Urothelium cell line (cell line): ENCODE results near the gene PLEKHG4B.
"Not testable (repeated sequence)": the region's sequence is repeated elsewhere in the genome, so short reads cannot be mapped to it uniquely, and the experiment has no call there.

Experiments used
- DNase-seq: peaks from one replicate; pipeline ENCODE4 v3.0.0; 2011; ENCODE audit warnings: low spot score, mixed read lengths
- FAIRE-seq: peaks from 2 replicates; lab custom pipeline; 2011; peaks lifted over from hg19 to GRCh38; lab: Jason Lieb, UNC

Gene PLEKHG4B

GRCh38 chr5:91556-92263 is at the start of gene PLEKHG4B:
Gene PLEKHG4B, plus strand, starts transcription at chr5:92168. Its CDS starts 64 bp downstream, at chr5:92232.
- DNase-seq (peak; percentile 38), FAIRE-seq (no peak)

DNA sequence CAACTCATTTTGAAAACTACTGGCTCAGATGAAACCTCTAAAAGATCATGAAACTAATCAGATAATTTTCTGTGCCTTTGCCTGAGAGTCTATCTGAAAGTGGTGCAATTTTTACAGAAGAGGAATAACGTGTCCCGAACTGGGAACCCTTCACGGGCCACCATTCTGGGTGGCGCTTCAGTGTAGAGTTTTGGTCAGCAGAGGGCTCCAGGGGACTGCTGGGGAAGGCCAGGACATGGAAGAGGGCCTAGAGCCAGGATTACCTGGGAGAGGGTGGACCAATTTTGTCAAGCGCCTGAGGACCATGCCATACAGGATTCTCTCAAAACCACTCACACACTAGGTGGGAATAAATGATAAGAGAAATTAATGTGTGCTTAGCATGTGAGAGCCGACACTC is 49.7 kb upstream of the PLEKHG4B start:
- FAIRE-seq (no peak), DNase-seq (no peak)

GRCh38 chr5:48192-48591 is 43.8 kb upstream of the PLEKHG4B start:
- DNase-seq (no peak), FAIRE-seq (no peak)

- peak; percentile 62 for FAIRE-seq
- not testable (repeated sequence) for DNase-seq
These were observed 42.4 kb upstream of the PLEKHG4B start for GRCh38 chr5:49530-49929.

GRCh38 chr5:49953-50544 is 41.9 kb upstream of the PLEKHG4B start:
- FAIRE-seq (no peak), DNase-seq (no peak)

DNA sequence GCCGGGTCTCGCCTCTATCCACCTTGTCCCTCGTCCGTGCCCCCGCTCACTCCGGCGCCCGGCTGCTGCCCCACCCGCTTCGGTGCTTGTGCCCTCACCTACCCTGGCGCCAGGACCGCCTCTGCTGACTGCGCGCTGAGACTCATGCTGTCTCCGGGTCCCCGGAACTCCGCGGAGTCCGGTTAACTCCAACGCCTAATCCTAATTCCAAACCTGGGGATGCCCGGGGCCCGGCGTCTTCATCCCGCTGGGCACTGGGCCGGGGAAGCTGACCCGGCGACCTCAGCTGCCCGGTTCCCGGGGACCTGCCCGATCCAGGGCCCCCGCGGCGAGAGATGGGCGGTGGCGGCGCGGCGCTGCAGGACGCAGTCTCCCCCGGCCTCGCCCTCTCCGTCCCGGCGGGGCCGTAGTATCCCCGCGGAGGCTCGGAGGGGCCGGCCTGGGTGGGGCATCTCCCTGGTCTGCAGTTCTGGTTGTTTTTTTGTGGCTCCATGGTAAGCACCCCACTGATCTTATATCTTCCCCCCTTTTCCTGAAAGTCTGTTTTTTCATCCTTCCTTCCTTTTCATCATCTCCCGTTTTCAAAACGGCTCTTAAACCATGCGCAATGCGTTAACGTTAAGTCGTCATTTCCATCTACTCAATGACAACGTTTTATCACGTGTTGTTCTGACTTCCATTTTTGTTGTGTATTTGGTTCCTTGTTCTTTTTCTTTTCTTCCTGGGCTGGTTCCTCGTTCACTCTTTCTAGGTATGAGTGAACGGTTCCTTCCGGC is 41.1 kb upstream of the PLEKHG4B start:
- no peak for DNase-seq
- no peak for FAIRE-seq

GRCh38 chr5:51500-51823 is 40.5 kb upstream of the PLEKHG4B start:
- no peak for DNase-seq
- no peak for FAIRE-seq

DNA sequence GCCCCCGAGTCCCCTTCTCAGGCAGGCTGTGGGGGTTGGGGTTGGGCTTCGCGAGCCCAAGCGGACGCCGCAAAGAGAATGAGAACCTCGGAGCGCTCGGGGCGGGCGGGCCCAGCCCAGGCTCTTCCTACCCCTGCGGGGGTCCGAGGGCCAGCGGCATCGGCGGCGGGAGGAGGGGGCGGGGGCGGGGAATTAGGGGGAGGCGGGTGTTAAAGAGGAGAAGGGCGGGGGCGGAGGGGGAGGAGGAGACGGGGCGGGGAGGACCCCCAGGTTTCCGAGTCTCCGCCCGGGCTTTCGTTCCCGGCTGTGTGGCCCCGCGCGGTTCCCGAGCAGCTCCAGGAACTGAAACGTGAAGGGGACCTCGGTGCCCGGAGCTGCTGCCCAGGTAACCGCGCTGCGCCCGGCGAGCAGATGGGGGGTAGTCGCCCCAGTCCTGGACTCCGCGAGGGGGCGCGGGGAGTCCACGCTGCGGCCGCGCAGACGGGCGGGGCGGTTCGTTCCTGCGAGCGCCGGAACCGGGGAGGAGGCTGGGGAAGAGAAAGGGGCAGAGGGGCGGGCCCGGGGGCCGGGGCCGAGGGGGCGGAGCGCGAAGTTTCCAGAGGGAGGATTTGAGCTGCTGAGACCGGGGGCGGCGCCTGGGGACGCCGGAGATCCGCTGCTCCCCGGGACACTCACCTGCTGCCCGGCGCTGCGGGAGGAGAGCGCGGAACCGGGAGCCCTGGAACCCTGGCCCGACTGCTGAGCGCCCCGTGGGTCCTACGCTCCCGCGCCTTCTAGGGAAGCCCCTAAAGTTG is 38.4 kb upstream of the PLEKHG4B start:
- DNase-seq = peak; percentile 93
- FAIRE-seq = peak; percentile 27

DNA sequence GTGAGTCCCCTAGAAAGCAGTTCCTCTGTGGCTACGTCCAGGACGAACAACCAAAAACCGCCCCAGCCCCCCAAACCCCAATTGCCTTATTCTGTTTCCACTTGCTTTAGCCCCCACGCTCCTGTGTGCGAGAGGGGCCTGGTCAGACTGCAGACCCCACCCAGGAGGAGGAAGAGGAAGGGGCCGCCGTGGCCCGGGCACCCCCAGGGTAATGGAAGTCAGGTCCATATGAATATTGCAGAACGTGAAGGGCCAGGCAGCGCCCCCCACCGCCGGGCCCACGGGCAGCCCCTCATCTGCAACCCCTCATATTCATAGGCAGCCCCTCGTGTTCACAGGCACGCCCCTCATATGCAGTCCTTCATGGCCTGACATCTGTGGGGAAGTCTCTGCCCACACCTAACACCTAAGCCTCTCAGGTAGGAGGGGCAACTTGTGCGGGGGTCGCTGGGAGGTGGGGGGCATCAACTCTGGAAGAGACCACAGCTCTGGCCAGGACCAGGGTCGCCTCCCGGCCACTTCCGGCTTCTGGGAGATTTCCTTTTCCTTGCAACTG is 37.7 kb upstream of the PLEKHG4B start:
- no peak for FAIRE-seq
- DNase-seq = no peak

DNA sequence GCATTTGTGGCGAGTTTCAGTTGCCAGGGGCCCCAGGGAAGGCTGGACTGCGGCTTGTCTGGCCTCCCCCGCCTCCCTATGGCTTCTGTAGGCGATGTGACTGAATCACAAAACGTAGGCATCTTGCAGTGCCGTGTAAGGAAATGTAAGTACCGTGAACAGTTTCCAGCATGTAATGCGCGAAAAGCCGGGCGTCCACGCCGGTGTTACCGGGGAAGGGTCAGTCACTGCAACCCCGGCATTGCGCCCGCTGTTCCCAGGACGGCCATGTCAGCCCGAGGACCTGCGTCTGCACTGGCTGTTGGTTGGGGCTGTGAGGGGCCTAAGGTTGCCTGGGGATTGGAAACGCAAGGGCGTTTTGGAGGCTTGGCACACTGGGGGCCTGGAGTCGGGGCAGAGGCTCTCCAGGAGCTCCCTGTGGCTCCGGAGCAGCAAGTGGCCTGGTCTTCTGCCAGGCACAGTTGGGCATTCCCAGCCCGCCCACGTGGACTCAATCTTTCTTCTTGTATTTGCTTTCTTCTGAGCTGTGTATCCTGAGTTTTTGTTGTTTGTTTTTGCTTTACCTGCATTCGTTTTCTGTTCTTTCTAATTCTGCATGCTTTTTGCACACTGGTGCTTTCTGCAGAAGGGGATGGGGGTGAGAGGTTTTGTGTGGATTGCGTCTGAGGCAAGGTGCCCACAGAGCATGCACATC is 36.9 kb upstream of the PLEKHG4B start:
- DNase-seq = no peak

DNA sequence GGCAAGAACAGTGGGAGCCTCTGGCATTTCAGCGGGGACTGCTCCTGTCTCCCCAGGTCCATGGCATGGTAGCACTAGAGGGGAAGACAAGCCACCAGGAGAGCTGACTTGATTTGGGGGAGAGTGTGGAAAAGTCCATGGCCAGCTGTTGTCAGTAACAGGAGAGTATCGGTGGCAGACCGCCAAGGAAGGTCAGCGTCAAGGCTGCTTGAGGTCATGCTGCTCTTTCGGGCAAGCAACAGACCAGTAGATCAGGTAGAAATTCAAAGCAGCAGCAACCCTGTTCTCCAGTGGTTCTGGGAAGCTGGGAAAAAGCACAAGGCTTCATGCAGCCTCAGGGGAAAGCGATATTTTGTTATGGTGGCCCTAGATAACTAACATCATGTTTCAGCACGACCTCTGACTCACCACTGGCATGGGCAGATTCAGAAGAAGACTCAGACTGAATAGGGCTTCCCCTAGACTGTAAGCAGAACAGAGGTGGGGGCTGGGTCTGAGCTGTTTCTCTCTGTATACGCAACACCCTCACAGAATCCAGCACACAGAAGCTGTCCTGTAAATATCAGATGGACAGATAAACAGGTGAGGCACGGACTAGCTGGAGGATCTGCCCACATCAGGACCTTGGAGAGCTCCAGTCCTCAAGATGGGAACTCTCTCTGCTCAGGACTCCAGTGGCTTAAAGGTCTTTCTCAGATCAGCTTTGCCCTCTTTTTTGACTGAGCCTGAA is 35.2 kb upstream of the PLEKHG4B start:
- FAIRE-seq = peak; percentile 48
- DNase-seq = peak; percentile 66

More for the DNA sequence above, 36.9 kb upstream of the PLEKHG4B start:
- peak; percentile 76 for FAIRE-seq

GRCh38 chr5:60250-60649 is 31.7 kb upstream of the PLEKHG4B start:
- DNase-seq, FAIRE-seq: not testable (repeated sequence)

DNA sequence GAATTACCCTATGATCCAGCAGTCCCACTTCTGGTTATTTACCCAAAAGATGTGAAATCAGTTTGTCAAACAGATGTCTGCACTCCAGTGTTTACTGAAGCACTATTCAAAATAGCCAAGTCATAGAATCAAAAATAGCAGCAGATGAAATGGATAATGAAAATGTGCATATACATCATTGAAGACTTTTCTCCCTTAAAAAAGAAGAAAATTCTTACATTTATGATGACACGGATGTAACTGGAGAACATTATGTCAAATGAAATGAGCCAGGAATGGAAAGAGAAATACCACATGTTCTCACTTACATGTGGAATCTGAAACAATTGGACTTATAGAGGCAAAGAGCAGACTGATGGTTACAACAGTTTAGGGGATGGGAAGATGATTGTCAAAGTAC is 21.5 kb upstream of the PLEKHG4B start:
- no peak for DNase-seq
- no peak for FAIRE-seq

DNA sequence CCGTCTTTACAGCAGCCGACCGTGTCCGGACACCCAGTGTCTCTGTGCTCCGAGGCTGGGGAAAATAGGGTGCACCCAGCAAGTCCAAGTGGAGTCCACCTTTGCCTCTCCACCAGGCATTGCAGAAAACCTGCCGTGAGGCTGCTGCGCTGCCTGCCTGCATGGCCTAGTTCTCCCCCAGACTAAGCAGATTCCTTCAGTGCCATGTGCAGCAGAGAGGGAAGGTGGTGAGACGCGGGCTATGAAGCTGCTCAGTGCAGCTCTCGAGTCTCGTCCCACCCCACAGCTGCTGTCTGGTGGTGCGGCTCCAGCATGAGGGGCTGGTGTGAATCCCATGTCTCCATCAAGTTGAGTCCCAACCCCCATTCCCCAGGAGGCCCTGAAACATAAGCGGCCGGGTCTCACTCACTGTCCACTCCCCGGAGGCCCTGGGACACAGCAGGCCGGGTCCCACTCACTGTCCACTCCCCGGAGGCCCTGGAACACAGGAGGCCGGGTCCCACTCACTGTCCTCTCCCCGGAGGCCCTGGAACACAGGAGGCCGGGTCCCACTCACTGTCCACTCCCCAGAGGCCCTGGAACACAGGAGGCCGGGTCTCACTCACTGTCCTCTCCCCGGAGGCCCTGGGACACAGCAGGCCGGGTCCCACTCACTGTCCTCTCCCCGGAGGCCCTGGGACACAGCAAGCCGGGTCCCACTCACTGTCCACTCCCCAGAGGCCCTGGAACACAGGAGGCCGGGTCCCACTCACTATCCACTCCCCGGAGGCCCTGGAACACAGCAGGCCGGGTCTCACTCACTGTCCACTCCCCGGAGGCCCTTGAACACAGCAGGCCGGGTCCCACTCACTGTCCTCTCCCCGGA is 19.4 kb upstream of the PLEKHG4B start:
- DNase-seq, FAIRE-seq: not testable (repeated sequence)

DNA sequence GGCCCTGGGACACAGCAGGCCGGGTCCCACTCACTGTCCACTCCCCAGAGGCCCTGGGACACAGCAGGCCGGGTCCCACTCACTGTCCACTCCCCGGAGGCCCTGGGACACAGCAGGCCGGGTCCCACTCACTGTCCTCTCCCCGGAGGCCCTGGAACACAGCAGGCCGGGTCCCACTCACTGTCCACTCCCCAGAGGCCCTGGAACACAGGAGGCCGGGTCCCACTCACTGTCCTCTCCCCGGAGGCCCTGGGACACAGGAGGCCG is 18.9 kb upstream of the PLEKHG4B start:
- not testable (repeated sequence) for FAIRE-seq, DNase-seq

- DNase-seq (no peak), FAIRE-seq (no peak)
These were observed 18.0 kb upstream of the PLEKHG4B start for GRCh38 chr5:73768-74502.

GRCh38 chr5:74503-75109 is 17.4 kb upstream of the PLEKHG4B start:
- DNase-seq = no peak
- FAIRE-seq = no peak
